ENCODE data around the gene H2AZ2.

DNA sequence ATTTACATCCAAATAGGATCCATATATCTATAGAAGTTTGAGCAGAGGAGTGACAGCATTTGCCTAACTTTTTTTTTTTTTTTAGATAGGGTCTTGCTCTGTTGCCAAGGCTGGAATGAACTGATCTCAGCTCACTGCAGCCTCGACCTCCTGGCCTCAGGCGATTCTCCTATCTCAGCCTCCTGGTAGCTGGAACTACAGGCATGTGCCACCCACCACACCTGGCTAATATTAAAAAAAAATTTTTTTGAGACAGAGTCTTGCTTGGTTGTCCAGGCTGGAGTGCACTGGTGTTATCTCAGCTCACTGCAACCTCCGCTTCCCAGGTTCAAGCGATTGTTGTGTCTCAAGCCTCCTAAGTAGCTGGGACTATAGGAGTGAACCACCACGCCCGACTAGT lies 36.3 kb downstream of the H2AZ2 start:
- TF ChIP-seq, protein P1, sequence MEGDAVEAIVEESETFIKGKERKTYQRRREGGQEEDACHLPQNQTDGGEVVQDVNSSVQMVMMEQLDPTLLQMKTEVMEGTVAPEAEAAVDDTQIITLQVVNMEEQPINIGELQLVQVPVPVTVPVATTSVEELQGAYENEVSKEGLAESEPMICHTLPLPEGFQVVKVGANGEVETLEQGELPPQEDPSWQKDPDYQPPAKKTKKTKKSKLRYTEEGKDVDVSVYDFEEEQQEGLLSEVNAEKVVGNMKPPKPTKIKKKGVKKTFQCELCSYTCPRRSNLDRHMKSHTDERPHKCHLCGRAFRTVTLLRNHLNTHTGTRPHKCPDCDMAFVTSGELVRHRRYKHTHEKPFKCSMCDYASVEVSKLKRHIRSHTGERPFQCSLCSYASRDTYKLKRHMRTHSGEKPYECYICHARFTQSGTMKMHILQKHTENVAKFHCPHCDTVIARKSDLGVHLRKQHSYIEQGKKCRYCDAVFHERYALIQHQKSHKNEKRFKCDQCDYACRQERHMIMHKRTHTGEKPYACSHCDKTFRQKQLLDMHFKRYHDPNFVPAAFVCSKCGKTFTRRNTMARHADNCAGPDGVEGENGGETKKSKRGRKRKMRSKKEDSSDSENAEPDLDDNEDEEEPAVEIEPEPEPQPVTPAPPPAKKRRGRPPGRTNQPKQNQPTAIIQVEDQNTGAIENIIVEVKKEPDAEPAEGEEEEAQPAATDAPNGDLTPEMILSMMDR (conservative IDR thresholded peaks at IDR 0.05; ENCODE audit: low read length), result no peak
- no peak for TF ChIP-seq EZH2phosphoT487 (IDR thresholded peaks at IDR 0.05; ENCODE audit: borderline replicate concordance, low read depth, low read length)
